22Rv1 (cell line): ENCODE measurements around the gene LSAMP.

Experiments
- ZFX ChIP-seq: fragments of 450-650 bp; IDR thresholded peaks from 2 replicates; pipeline ENCODE4 v1.6.1; 2017; ENCODE audit warnings: antibody characterized with exemption, borderline replicate concordance
- TF ChIP-seq, protein P1 (sequence below): fragments of 450-650 bp; IDR thresholded peaks from 2 replicates; pipeline ENCODE4 v1.5.1; 2017; ENCODE audit warnings: mild to moderate bottlenecking

- TF ChIP-seq, protein P1, sequence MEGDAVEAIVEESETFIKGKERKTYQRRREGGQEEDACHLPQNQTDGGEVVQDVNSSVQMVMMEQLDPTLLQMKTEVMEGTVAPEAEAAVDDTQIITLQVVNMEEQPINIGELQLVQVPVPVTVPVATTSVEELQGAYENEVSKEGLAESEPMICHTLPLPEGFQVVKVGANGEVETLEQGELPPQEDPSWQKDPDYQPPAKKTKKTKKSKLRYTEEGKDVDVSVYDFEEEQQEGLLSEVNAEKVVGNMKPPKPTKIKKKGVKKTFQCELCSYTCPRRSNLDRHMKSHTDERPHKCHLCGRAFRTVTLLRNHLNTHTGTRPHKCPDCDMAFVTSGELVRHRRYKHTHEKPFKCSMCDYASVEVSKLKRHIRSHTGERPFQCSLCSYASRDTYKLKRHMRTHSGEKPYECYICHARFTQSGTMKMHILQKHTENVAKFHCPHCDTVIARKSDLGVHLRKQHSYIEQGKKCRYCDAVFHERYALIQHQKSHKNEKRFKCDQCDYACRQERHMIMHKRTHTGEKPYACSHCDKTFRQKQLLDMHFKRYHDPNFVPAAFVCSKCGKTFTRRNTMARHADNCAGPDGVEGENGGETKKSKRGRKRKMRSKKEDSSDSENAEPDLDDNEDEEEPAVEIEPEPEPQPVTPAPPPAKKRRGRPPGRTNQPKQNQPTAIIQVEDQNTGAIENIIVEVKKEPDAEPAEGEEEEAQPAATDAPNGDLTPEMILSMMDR = no peak
- no peak for TF ChIP-seq ZFX
These were observed 396.3 kb downstream of the LSAMP start for GRCh38 chr3:116048991-116049390.
